Measurements from ENCODE around the gene C15orf62.

C15orf62 gene

GRCh38 chr15:40769274-40770146, at the start of gene C15orf62:
TSS of gene C15orf62 (plus strand) at chr15:40769980. CDS start at chr15:40770496, 516 bp downstream.
- H3K4me3 ChIP-seq (replicated peaks; ENCODE audit: low read depth, low read length): no peak within 1 kb of the TSS
- no peak for DNase-seq (ENCODE audit: extremely low read depth, low read depth)
- no peak for TF ChIP-seq CTCF (IDR thresholded peaks at IDR 0.05; ENCODE audit: low read depth, low read length, missing control alignments)

GRCh38 chr15:40721701-40722100, 48.1 kb upstream of the C15orf62 start:
- H3K4me3 ChIP-seq (replicated peaks; ENCODE audit: low read depth, low read length): no peak overlapping the region
- no peak for DNase-seq (ENCODE audit: extremely low read depth, low read depth)
- no peak for TF ChIP-seq CTCF (IDR thresholded peaks at IDR 0.05; ENCODE audit: low read depth, low read length, missing control alignments)

GRCh38 chr15:40722354-40722753, 47.4 kb upstream of the C15orf62 start:
- no peak overlapping the region for H3K4me3 ChIP-seq (replicated peaks; ENCODE audit: low read depth, low read length)
- no peak for DNase-seq (ENCODE audit: extremely low read depth, low read depth)
- TF ChIP-seq CTCF (IDR thresholded peaks at IDR 0.05; ENCODE audit: low read depth, low read length, missing control alignments): no peak

- DNase-seq (ENCODE audit: extremely low read depth, low read depth): no peak
- H3K4me3 ChIP-seq (replicated peaks; ENCODE audit: low read depth, low read length): no peak overlapping the region
- TF ChIP-seq CTCF (IDR thresholded peaks at IDR 0.05; ENCODE audit: low read depth, low read length, missing control alignments): no peak
Observed at GRCh38 chr15:40722934-40723333, 46.8 kb upstream of the C15orf62 start.

- no peak for DNase-seq (ENCODE audit: extremely low read depth, low read depth)
- TF ChIP-seq CTCF (IDR thresholded peaks at IDR 0.05; ENCODE audit: low read depth, low read length, missing control alignments): no peak
- no peak overlapping the region for H3K4me3 ChIP-seq (replicated peaks; ENCODE audit: low read depth, low read length)
Observed at GRCh38 chr15:40723919-40724318, 45.9 kb upstream of the C15orf62 start.

GRCh38 chr15:40731034-40731433, 38.7 kb upstream of the C15orf62 start:
- no peak for DNase-seq (ENCODE audit: extremely low read depth, low read depth)
- TF ChIP-seq CTCF (IDR thresholded peaks at IDR 0.05; ENCODE audit: low read depth, low read length, missing control alignments): no peak
- H3K4me3 ChIP-seq (replicated peaks; ENCODE audit: low read depth, low read length): no peak overlapping the region
